ENCODE results near the gene ZNF787.
"Not testable (repeated sequence)": the region's sequence is repeated elsewhere in the genome, so short reads cannot be mapped to it uniquely, and the experiment has no call there.

The ZNF787 gene

DNA sequence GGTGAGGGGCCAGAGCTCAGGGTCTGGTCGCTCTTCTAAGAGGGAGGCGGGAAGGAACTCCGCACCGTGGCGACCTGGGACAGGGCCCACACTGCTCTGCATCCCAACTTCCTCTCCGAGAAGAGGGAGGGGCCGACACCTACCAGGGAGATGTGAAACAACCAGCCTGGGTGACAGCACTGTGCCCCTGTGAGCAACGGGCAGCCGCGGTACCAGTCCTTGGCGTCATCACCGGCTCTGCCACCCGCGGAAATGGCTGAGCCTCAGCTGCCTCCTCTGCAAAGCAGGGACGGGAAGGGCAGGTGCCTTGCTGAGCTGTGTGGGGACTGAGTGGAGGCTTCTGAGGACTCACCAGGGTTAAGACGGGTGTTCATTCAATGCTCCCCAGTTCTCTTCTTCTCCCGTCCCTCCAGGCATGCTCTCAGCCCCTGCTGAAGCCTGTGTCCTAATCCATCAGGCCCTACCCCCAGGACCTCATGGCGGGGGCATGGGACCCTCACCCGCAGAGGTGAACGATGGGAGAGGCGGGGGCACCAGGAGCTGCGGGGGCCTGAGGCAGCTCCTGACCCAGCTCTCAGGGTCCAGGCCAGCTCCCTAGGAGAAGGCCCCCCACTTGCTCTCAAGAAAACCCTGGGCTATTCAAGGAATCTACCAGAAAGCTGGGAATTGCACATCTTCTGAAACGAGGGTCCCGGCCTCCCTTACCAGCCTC is 9.3 kb downstream of the ZNF787 start:
- H3K27ac ChIP-seq (ENCODE audit: low read depth, low read length) = peak overlapping the region; percentile 20; the same call in 1 of the 2 replicates
- H3K4me3 ChIP-seq (ENCODE audit: low read length) = no peak overlapping the region
- H3K9me3 ChIP-seq (ENCODE audit: insufficient read depth, low read depth, low read length) = no peaks in the 10 kb centered on the region
- peaks cover 55% of the 10 kb centered on the region for H3K4me1 ChIP-seq (ENCODE audit: insufficient read depth, low read length)
- no peaks in the 10 kb centered on the region for H3K27me3 ChIP-seq (ENCODE audit: insufficient read depth, low read length)
- no peak overlapping the region for H3K9ac ChIP-seq (ENCODE audit: low read depth, low read length)
- H3K36me3 ChIP-seq (ENCODE audit: insufficient read depth, low read length) = peaks cover 4% of the 10 kb centered on the region; the same call in 1 of the 2 replicates
- WGBS = 61% methylated on average over 24 of the region's 24 CpGs

DNA sequence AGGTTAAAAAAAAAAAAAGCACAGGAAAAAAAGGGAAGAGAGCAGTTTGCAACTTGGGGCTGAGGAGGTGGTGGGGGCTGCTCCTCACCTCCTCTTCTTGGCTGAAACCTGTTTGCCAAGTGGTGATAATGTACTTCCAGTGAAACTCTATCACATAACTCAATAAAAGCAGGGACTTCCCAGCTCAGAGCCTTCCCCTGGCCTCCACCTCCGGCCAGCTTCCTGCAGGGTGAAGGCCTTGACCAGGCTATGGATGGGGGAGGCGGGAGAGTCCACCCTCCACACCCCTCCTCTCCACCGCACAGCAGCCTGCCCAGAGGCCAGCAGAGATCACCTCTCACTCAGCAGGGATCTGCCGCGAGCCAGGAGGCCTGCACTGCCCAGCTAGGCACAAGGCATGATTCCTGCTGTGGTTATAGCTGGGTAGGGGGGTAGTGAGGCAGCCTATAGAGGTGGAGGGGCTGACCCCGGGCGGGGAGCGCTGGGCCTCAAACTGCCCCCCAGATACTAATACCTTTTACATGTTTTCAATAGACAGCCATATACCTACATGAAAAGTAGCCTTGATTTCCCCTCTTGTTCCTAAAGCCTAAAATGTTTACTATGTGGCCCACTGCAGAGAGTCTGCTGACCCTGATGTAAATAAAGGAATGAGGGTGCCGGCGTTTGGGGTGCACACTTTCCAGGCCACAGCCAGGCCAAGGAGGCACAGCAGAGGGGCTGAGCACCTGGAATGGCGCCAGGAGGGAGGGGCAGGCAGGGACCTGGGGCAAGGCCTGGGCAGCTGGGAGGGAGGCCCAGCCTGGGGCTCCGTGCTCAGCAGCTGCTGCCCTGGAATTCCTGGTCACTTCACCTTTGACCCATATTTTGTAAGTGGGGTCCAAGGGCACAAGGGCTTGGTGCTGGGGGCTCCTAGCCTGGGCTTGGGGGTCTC is 10.3 kb downstream of the ZNF787 start:
- Histone ChIP-seq H3K36me3 (ENCODE audit: insufficient read depth, low read length) (peaks cover 3% of the 10 kb centered on the region; the same call in 1 of the 2 replicates), H3K4me1 (ENCODE audit: insufficient read depth, low read length) (peaks cover 55% of the 10 kb centered on the region), H3K27ac (ENCODE audit: low read depth, low read length) (peak overlapping the region; percentile 52; the same call in 1 of the 2 replicates), H3K9me3 (ENCODE audit: insufficient read depth, low read depth, low read length) (no peaks in the 10 kb centered on the region), H3K4me3 (ENCODE audit: low read length) (no peak overlapping the region), H3K27me3 (ENCODE audit: insufficient read depth, low read length) (no peaks in the 10 kb centered on the region), H3K9ac (ENCODE audit: low read depth, low read length) (0 out of 2 replicates have a peak overlapping the region, but pooled peaks have one; percentile 21)
- 60% methylated on average over 10 of the region's 12 CpGs for WGBS

DNA sequence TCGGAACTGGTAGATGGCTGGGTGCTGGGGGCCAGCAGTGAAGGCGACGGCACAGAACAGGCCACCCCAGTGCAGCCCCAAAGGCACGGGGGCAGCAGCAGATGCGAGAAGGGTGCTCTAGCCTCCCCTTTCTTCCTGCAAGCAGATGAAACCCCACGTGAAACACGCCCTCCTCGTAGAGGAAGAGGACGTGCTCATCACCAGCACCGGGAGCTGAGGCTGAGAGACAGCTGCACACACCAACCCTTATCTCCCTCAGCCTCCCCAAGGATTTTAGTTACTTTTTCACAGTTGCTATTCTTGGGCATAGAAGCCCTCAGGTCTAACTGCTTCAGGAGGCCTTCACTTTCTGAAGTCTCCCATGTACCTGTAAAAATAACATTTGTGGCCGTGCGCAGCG is 11.9 kb downstream of the ZNF787 start:
- H3K4me1 ChIP-seq (ENCODE audit: insufficient read depth, low read length) = peaks cover 51% of the 10 kb centered on the region
- 82% methylated on average over 13 of the region's 13 CpGs for WGBS
- no peaks in the 10 kb centered on the region for H3K36me3 ChIP-seq (ENCODE audit: insufficient read depth, low read length)
- no peak overlapping the region for H3K27ac ChIP-seq (ENCODE audit: low read depth, low read length)
- H3K9me3 ChIP-seq (ENCODE audit: insufficient read depth, low read depth, low read length) = no peaks in the 10 kb centered on the region
- no peak overlapping the region for H3K9ac ChIP-seq (ENCODE audit: low read depth, low read length)
- H3K27me3 ChIP-seq (ENCODE audit: insufficient read depth, low read length) = no peaks in the 10 kb centered on the region
- no peak overlapping the region for H3K4me3 ChIP-seq (ENCODE audit: low read length)

DNA sequence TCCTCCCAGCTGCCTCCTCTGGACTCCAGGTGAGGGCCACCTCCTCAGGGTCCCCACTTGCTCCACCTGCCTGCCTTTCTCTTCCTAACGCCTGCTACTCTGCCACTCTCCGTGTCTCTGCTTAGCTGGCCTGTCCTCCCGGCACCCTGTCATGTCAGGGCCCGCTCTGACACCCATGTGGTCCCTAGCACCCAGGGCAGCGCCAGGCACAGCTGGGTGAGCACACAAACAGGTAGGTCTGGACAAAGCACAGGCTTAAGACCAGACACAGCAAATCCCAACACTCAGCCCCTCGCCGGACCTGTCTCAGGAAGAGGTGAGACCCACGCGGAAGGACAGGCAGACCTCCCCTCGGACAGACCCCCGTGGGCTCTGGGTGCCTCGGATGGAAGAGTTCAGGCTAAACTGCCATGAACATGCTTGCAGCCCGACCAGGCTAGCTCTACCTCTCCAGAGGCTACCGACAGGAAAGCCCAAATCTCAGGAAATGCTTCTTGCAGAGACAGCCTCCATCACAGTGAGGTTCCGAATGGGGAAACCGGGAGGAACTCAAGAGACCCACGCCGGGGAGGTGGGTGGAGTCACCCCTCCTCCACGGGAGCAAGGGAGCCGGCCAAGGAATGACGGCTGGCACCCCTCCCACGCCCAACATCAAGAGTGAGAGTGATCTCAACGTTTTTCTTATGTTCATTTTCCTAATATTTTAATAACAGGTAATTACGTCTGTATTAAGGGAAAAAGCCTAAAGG is 12.5 kb downstream of the ZNF787 start:
- 79% methylated on average over 23 of the region's 24 CpGs for WGBS
- H3K4me1 ChIP-seq (ENCODE audit: insufficient read depth, low read length) = peaks cover 47% of the 10 kb centered on the region
- H3K9ac ChIP-seq (ENCODE audit: low read depth, low read length) = no peak overlapping the region; the same call in 1 of the 2 replicates
- no peaks in the 10 kb centered on the region for H3K27me3 ChIP-seq (ENCODE audit: insufficient read depth, low read length)
- H3K27ac ChIP-seq (ENCODE audit: low read depth, low read length) = no peak overlapping the region
- H3K9me3 ChIP-seq (ENCODE audit: insufficient read depth, low read depth, low read length) = no peaks in the 10 kb centered on the region
- H3K36me3 ChIP-seq (ENCODE audit: insufficient read depth, low read length) = no peaks in the 10 kb centered on the region
- no peak overlapping the region for H3K4me3 ChIP-seq (ENCODE audit: low read length)

DNA sequence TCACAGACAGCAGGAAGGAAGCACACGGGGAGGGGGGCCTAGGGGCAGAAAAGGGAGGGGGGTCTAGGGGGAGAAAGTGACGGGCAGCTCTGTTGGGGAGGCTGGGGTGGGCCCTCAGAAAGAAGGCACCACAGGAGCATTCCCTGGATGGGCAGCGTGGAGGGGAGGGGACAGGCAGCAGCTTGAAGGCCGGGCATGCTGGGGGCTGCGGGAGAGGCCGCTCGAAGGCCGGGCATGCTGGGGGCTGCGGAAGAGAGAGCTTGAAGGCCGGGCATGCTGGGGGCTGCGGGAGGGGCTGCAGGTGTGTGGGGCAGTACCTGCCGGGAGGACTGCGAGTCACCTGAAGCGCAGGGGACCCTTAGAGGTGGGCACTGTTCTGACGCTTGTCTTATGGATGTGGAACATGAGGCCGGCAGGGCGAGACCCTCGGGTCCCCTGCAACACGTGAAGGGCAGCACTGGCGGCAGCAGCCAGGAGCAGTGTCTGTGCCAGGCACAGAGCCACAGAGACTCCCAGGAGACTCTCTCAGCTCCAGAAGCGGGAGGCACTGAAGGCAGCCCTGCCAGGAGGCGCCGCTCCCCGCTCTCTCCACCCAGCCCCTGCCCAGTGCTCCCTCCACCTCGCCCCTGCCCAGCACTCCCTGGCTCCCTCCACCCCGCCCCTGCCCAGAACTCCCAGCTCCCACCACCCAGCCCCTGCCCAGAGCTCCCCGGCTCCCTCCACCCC is 13.3 kb downstream of the ZNF787 start:
- Histone ChIP-seq H3K36me3 (ENCODE audit: insufficient read depth, low read length) (no peaks in the 10 kb centered on the region; the same call in 1 of the 2 replicates), H3K4me1 (ENCODE audit: insufficient read depth, low read length) (peaks cover 38% of the 10 kb centered on the region), H3K27ac (ENCODE audit: low read depth, low read length) (no peak overlapping the region), H3K9ac (ENCODE audit: low read depth, low read length) (no peak overlapping the region), H3K27me3 (ENCODE audit: insufficient read depth, low read length) (no peaks in the 10 kb centered on the region), H3K4me3 (ENCODE audit: low read length) (no peak overlapping the region), H3K9me3 (ENCODE audit: insufficient read depth, low read depth, low read length) (no peaks in the 10 kb centered on the region)
- 80% methylated on average over 27 of the region's 27 CpGs for WGBS

DNA sequence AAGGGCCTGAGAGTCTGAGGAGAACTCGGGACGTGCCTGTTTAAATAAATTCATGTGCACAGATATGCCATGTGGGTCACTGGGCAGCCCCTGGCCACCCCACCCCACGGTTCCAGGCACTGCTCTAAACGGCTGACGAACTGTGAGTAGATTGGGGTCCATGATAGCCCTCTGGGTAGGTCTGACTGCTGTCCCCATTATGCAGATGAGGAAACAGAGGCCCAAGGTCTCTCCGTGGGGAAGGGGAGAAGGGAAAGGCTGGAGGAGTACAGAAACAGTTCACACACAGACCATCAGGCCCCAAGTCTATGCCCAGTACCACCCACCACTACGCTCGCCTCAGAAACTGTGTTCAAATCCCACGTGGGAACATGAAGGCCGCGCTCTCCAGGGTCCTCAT is 14.1 kb downstream of the ZNF787 start:
- Histone ChIP-seq H3K27ac (ENCODE audit: low read depth, low read length) (no peak overlapping the region), H3K4me3 (ENCODE audit: low read length) (no peak overlapping the region), H3K27me3 (ENCODE audit: insufficient read depth, low read length) (no peaks in the 10 kb centered on the region), H3K9me3 (ENCODE audit: insufficient read depth, low read depth, low read length) (no peaks in the 10 kb centered on the region), H3K9ac (ENCODE audit: low read depth, low read length) (no peak overlapping the region), H3K4me1 (ENCODE audit: insufficient read depth, low read length) (peaks cover 34% of the 10 kb centered on the region), H3K36me3 (ENCODE audit: insufficient read depth, low read length) (peaks cover 8% of the 10 kb centered on the region; the same call in 1 of the 2 replicates)
- 91% methylated on average over 10 of the region's 11 CpGs for WGBS

DNA sequence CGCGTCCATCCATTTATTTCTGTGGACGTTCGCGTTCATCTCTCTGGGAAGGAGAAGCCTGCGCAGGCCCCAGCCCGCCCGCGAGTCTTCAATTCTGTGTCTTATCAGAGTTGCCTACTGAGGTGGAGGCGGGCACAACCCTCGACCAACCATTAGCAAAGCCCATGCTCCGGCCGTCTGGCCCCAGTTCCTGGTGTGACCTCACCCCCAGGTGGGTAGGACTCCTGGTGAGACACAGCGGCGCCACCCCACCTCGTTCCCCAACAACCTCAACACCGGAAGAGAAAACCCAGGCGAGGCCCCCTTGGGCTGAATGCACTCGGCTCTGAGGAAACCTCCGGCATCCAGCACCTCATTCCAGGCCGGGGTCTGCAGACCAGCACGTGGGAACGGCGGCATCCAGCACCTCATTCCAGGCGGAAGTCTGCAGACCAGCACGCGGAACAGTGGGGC is 14.7 kb downstream of the ZNF787 start:
- Histone ChIP-seq H3K4me1 (ENCODE audit: insufficient read depth, low read length) (peaks cover 28% of the 10 kb centered on the region), H3K27ac (ENCODE audit: low read depth, low read length) (no peak overlapping the region), H3K36me3 (ENCODE audit: insufficient read depth, low read length) (peaks cover 13% of the 10 kb centered on the region), H3K9me3 (ENCODE audit: insufficient read depth, low read depth, low read length) (no peaks in the 10 kb centered on the region), H3K27me3 (ENCODE audit: insufficient read depth, low read length) (no peaks in the 10 kb centered on the region), H3K9ac (ENCODE audit: low read depth, low read length) (no peak overlapping the region), H3K4me3 (ENCODE audit: low read length) (no peak overlapping the region)
- WGBS = 90% methylated on average over 27 of the region's 27 CpGs

DNA sequence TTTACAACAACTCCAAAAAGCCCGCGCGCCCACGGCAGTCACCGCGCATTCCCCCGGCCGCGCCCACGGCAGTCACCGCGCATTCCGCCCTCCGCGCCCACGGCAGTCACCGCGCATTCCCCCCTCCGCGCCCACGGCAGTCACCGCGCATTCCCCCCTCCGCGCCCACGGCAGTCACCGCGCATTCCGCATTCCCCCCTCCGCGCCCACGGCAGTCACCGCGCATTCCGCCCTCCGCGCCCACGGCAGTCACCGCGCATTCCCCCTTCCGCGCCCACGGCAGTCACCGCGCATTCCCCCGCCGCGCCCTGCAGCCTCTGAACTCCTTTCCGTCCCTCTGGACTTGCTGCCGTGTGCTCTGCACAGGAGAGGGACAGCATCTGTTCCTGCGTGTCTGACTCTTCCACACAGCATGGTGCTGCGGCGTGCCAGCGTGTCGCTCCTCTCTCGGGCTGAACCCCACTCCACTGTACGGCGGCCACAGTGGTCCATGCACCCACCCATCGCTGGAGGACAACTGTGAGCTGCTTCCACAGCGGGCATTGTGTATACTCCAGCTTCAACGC is 15.2 kb downstream of the ZNF787 start:
- not testable (repeated sequence) for H3K9me3 ChIP-seq (ENCODE audit: insufficient read depth, low read depth, low read length); H3K27me3 ChIP-seq (ENCODE audit: insufficient read depth, low read length); H3K9ac ChIP-seq (ENCODE audit: low read depth, low read length); H3K4me3 ChIP-seq (ENCODE audit: low read length)
- Histone ChIP-seq H3K4me1 (ENCODE audit: insufficient read depth, low read length) (peaks cover 24% of the 10 kb centered on the region), H3K36me3 (ENCODE audit: insufficient read depth, low read length) (peaks cover 18% of the 10 kb centered on the region), H3K27ac (ENCODE audit: low read depth, low read length) (peak overlapping the region; percentile 85; the same call in 1 of the 2 replicates)
- 95% methylated on average over 61 of the region's 61 CpGs for WGBS

DNA sequence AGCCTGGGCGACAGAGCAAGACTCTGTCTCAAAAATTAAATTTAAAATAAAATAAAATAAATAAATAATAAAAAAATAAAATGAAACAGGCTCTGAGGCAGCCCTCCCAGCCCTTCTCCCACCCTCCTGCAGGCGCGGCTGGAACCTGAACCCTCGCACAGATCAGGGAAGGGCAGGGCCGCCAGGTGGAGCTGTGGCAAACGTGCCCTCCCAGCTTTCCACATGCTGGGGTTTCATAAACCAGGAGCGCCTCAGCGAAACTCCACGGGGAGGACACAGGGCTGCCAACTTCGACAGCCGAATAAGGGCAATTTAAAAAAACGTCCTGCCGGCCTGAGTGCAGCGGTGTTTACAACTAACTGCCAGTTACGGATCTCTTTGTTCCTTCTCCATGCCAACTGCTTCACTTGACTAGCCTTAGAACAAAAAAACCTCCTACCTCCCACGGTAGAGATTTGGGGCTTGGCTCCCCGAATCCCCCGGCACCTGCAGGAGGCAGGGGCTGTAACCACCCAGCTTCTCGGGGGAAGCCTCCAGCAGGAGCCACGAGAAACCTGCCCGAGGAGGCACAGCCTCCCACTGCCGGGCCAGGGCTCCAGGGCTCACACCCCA is 15.9 kb downstream of the ZNF787 start:
- no peak overlapping the region for H3K9ac ChIP-seq (ENCODE audit: low read depth, low read length)
- H3K27me3 ChIP-seq (ENCODE audit: insufficient read depth, low read length) = no peaks in the 10 kb centered on the region
- peaks cover 21% of the 10 kb centered on the region for H3K36me3 ChIP-seq (ENCODE audit: insufficient read depth, low read length)
- H3K9me3 ChIP-seq (ENCODE audit: insufficient read depth, low read depth, low read length) = no peaks in the 10 kb centered on the region
- no peak overlapping the region for H3K4me3 ChIP-seq (ENCODE audit: low read length)
- H3K27ac ChIP-seq (ENCODE audit: low read depth, low read length) = peak overlapping the region; percentile 85
- WGBS = 60% methylated on average over 21 of the region's 22 CpGs
- H3K4me1 ChIP-seq (ENCODE audit: insufficient read depth, low read length) = peaks cover 17% of the 10 kb centered on the region

DNA sequence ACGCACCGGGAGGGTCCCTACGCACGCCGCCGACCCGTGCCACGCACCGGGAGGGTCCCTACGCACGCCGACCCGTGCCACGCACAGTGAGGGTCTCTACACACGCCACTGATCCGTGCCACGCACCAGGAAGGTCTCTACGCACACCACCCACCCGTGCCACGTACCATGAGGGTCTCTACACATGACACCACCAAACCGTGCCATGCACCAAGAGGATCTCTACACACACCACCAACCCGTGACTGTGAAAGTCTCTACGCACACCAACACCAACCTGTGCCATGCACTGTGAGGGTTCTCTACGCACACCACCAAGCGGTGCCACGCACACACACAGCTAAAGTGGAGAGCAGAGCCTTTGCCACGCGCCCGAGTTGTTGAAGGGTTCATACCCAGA is 16.7 kb downstream of the ZNF787 start:
- no peak overlapping the region for H3K9ac ChIP-seq (ENCODE audit: low read depth, low read length)
- peak overlapping the region; percentile 30; the same call in 1 of the 2 replicates for H3K27ac ChIP-seq (ENCODE audit: low read depth, low read length)
- 97% methylated on average over 29 of the region's 29 CpGs for WGBS
- H3K4me1 ChIP-seq (ENCODE audit: insufficient read depth, low read length) = peaks cover 15% of the 10 kb centered on the region
- no peaks in the 10 kb centered on the region for H3K9me3 ChIP-seq (ENCODE audit: insufficient read depth, low read depth, low read length)
- H3K4me3 ChIP-seq (ENCODE audit: low read length) = no peak overlapping the region
- peaks cover 27% of the 10 kb centered on the region for H3K36me3 ChIP-seq (ENCODE audit: insufficient read depth, low read length)
- H3K27me3 ChIP-seq (ENCODE audit: insufficient read depth, low read length) = no peaks in the 10 kb centered on the region
